Activated CD8-positive, alpha-beta memory T cell treated with anti-CD3 and anti-CD28 coated beads, Interleukin-2, amount 50 U/mL, for 48 hours (primary cell): ENCODE results near the gene MPI.
A peak's percentile ranks its signal among the peaks of the same experiment; 100 is the strongest.
"Not testable (repeated sequence)": the region's sequence is repeated elsewhere in the genome, so short reads cannot be mapped to it uniquely, and the experiment has no call there.

Source experiments
- DNase-seq: peaks from one replicate; pipeline ENCODE4 v3.0.0-alpha.2; 2020

Gene MPI

DNA sequence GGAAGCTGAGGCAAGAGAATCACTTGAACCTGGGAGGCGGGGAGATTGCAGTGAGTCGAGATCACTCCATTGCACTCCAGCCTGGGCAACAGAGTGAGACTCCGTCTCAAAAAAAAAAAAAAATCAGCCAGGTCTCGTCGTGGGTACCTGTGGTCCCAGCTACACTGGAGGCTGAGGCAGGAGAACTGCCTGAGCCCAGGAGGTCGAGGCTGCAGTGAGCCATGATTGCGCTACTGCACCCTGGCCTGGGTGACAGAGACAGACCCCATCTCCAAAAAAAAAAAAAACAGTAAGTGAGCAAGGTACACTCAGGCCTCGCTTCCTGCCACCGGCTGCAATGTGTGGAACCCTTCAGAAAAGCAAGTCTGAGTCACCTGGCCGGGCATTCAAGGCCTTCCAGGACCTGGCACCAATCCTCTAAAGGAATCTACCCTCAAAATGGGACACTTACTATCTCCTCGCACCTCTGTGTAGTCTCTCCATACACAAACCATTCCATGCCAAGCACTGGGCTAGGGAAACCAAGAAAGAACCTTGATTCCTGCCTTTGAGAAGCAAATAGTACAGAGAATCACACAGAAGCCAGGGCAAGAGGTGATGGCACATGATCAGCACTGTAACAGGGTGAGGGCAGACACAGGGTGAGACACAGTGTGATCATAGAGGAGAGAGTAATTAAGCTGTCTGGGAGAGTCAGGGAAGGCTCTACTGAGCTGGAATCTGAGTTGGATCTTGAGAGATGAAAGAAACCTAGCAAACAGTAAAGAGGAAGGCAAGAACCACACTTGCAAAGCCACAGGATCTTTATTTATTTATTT lies 26.4 kb upstream of the MPI start:
- no peak for DNase-seq

DNA sequence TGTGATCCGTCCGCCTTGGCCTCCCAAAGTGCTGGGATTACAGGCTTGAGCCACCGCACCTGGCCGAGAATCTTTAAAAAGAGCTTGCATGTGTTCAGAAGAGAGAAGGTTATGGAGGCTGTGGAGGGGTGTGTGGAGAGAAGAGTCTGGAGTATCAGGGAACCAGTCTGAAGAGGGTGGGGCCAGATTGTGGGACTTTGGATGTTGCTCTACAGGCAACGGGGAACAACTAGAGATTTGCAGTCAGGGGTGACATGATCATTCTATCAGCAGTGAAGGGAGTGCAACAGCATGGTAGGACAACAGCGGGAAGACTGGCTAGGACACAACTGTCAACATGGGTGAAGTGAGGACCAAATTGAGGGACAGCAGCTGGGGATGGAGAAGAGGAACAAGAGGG lies 25.5 kb upstream of the MPI start:
- no peak for DNase-seq

DNA sequence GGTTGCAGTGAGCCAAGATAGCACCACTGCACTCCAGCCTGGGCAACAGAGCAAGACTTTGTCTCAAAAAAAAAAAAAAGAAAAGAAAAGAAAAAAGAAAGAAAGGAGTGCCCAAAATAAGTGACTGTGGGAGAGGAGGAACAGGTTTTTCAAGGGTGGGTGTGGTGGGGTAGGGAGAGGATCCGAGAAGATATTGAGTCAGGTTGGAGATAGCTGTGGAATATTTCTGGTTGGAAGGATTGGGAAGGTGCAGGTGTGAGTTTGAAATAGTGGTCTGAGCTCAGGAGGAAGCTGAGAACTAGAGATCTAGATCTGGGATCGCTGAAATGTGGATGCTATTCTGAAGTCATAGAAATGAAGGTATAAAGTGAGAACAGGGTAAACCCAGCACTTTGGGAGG lies 24.5 kb upstream of the MPI start:
- no peak for DNase-seq

DNA sequence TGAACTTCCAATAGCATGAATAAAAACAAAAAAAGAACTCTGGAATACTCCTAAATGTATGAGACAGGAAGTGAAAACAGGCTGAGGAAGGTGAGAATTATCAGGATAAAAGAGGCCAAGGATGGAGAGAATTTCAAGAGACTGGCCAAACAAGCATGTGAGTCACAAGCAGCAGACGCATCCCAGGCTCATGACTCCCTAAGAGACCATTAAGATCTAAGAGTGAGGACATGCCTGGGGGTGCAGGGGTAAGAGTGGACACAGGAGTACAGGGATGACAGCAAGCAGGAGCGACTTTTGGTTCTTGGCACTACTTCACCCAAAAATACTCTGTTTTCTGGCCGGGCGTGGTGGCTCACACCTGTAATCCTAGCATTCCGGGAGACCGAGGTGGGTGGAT lies 23.8 kb upstream of the MPI start:
- no peak for DNase-seq

- no peak for DNase-seq
Measured at GRCh38 chr15:74867466-74868038, 22.3 kb upstream of the MPI start.

DNA sequence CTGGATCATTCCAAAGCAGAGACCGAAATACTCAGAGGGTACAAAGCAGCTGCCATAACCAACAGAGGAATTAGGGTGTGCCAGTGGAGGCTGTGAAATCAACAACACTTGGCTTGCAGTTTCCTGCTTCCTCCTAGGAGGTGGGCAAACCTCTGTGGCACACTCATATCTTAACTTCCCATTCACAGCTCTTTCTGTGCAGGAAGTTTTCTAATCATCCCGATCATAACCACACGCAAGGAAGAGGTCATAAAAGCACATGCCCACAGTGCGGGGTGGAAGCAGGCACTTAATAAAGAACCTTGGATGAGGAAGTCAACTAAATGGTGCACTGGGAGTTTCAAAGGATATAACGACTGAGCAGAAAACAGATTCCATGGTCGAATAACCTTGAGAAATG lies 21.8 kb upstream of the MPI start:
- DNase-seq: no peak

DNA sequence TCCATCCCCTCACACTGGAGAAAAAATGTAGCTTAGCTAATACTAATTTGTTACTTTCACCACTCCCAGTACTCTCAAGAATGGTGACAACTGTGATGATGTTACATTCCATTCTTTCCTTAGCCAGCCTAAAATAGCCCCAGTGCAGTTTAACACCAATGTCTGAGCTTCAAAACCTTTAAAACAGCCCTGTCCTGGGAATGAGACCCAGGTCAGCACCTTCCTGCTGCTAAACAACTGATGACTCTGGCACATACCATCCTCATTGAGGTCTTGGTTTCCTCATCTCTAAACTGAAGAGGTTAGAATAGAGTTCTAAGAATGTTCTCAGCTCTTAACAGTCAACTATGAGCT lies 20.5 kb upstream of the MPI start:
- no peak for DNase-seq

GRCh38 chr15:74869726-74870407 lies 20.0 kb upstream of the MPI start:
- DNase-seq: peak; percentile 66

- DNase-seq: no peak
Measured at GRCh38 chr15:74870436-74871215, 19.2 kb upstream of the MPI start.

- DNase-seq: no peak
Measured at GRCh38 chr15:74872702-74873035, 17.2 kb upstream of the MPI start.

GRCh38 chr15:74873036-74873755 lies 16.6 kb upstream of the MPI start, which contains the start of gene SCAMP2:
Gene SCAMP2, minus strand, starts transcription at chr15:74873365. Its CDS starts 110 bp downstream, at chr15:74873255.
- DNase-seq: peak; percentile 94

- peak; percentile 74 for DNase-seq
Measured at GRCh38 chr15:74873756-74874424, 16.0 kb upstream of the MPI start.

GRCh38 chr15:74878273-74878672 lies 11.6 kb upstream of the MPI start:
- DNase-seq: no peak

GRCh38 chr15:74882528-74882927 lies 7.3 kb upstream of the MPI start:
- no peak for DNase-seq

- DNase-seq: no peak
Measured at GRCh38 chr15:74884428-74885223, 5.2 kb upstream of the MPI start.

GRCh38 chr15:74885461-74885860 lies 4.4 kb upstream of the MPI start:
- no peak for DNase-seq

- not testable (repeated sequence) for DNase-seq
Measured at GRCh38 chr15:74887537-74888193, 2.2 kb upstream of the MPI start.

DNA sequence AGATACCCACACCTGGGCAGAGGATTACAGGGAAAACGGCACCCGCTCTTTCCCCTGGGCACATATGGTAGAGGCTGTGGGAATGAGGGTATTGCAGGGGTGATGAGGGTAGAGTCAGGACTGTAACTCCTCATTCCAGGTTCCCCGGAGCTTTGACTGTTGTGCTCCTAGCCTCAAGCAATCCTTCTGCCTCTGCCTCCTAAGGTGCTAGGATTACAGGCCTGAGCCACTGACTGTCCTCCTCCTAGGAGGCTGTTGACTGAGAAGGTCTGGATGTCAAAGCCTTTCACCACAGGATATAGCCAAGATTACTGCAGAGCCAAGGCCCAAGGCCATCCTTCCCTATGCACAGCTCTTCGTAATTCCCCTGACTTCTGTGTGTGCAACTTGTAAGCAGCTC lies 1.1 kb upstream of the MPI start:
- no peak for DNase-seq

DNA sequence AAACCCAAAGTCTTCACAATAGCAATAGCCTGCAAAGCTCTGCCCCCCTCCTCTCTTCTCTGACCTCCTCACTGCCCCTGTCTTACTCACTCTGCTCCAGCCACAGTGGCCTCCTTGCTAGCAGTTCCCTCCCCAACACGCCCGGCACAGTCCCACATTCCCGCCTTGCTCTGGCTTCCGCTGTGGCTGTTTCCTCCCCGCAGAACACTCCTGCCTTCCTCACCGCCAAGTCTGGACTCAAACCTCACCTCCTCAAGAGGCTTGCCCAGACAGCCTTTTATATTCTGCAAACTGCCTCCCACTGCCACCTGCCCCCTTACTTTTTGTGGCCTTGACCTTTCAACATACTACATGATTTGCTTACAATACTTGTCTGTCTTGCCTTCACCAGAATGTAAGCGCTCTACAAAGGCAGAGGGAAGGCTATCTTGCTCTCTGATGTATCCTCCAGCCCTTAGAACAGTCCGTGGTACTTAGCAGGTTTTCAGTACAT lies 406 bp upstream of the MPI start:
- DNase-seq: no peak

- no peak for DNase-seq
Measured at GRCh38 chr15:74890665-74890960, 771 bp downstream of the MPI start.

DNA sequence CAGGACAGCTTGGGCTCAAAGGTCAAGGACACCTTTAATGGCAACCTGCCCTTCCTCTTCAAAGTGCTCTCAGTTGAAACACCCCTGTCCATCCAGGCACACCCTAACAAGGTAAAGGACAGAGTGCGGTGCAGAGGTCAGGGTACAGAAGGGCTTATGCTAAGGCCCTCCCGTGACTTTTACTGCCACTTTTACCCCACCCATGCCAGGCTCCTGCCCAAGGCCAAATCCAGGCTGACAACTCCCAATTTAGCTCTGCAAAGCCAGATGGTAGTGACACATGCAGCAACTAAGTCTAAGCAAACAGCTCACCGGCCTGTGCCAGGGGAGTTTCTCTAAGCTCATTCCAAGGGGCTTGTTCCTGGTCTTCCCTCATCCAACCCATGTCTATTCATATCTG lies 1.6 kb downstream of the MPI start:
- DNase-seq: no peak
